HepG2 (cell line): Measurements from ENCODE around the gene ARL16. TPM values are rescaled to one million over a fixed set of nuclear protein-coding genes. Genes with fewer than 3 reads are reported as not detected.

ENCODE experiments used
- AFF4 ChIP-seq: sonication (generic); formaldehyde crosslinking; IDR thresholded peaks from 2 replicates; pipeline ENCODE4 v1.4.0; 2020; ENCODE audit warnings: missing genetic modification reagents
- AGO2 ChIP-seq: fragments of 200-400 bp; formaldehyde crosslinking; optimal IDR thresholded peaks from 2 replicates; pipeline ENCODE3; 2017; ENCODE audit warnings: mild to moderate bottlenecking, low read depth, low read length, moderate library complexity
- FOSL2 ChIP-seq: sonication (generic); formaldehyde crosslinking; IDR thresholded peaks from 2 replicates; pipeline ENCODE4 v1.4.0; 2020; ENCODE audit warnings: missing genetic modification reagents
- GABPA ChIP-seq, 2 experiments: IDR thresholded peaks; 2 replicates each; pipeline ENCODE4 v1.6.1; 2011 to 2016; ENCODE audit warnings: low read depth in 2 of 2, low read length in 1 of 2, missing biosample characterization in 1 of 2, missing genetic modification characterization in 1 of 2
- GABPB1 ChIP-seq: IDR thresholded peaks from 2 replicates; pipeline ENCODE4 v1.6.1; 2016; ENCODE audit warnings: mild to moderate bottlenecking, missing genetic modification reagents, moderate library complexity, missing compliant biosample characterization
- HDAC6 ChIP-seq: fragments of 200-600 bp; sonication (generic); IDR thresholded peaks from 2 replicates; pipeline ENCODE4 v1.7.0; 2017; ENCODE audit warnings: mild to moderate bottlenecking, antibody characterized with exemption, low read length, low read depth
- IRF1 ChIP-seq: sonication (generic); formaldehyde crosslinking; IDR thresholded peaks from 2 replicates; pipeline ENCODE4 v1.4.0; 2020; ENCODE audit warnings: low read depth, mild to moderate bottlenecking, missing genetic modification reagents
- MIER2 ChIP-seq: IDR thresholded peaks from 2 replicates; pipeline ENCODE4 v1.6.1; 2016; ENCODE audit warnings: missing biosample characterization, missing genetic modification reagents
- NFKBIZ ChIP-seq: IDR thresholded peaks from 2 replicates; pipeline ENCODE4 v1.6.1; 2018; ENCODE audit warnings: missing genetic modification reagents, missing compliant biosample characterization
- PRDM15 ChIP-seq: sonication (generic); formaldehyde crosslinking; IDR thresholded peaks from 2 replicates; pipeline ENCODE4 v1.4.0; 2020; ENCODE audit warnings: missing genetic modification reagents
- STAT5B ChIP-seq: sonication (generic); formaldehyde crosslinking; IDR thresholded peaks from 2 replicates; pipeline ENCODE4 v1.4.0; 2020; ENCODE audit warnings: missing genetic modification reagents
- TBX3 ChIP-seq: fragments of 450-650 bp; IDR thresholded peaks from 2 replicates; pipeline ENCODE4 v1.6.1; 2017; ENCODE audit warnings: antibody characterized with exemption, mild to moderate bottlenecking, inconsistent platforms, borderline replicate concordance
- ZBTB20 ChIP-seq: sonication (generic); formaldehyde crosslinking; IDR thresholded peaks from 2 replicates; pipeline ENCODE4 v1.8.1; 2023; ENCODE audit warnings: missing genetic modification reagents, low read depth, mild to moderate bottlenecking, borderline replicate concordance
- ZNF263 ChIP-seq: sonication (generic); formaldehyde crosslinking; IDR thresholded peaks from 2 replicates; pipeline ENCODE4 v1.4.0; 2020; ENCODE audit warnings: missing genetic modification reagents
- ZNF572 ChIP-seq: sonication (generic); formaldehyde crosslinking; IDR thresholded peaks from 2 replicates; pipeline ENCODE4 v1.5.1; 2020; ENCODE audit warnings: mild to moderate bottlenecking, missing genetic modification reagents
- ZSCAN29 ChIP-seq: sonication (generic); formaldehyde crosslinking; conservative IDR thresholded peaks from 2 replicates; pipeline ENCODE4 v1.4.0; 2020; ENCODE audit warnings: mild to moderate bottlenecking, missing genetic modification reagents
- polyA plus RNA-seq, 8 experiments: library from polyadenylated mRNA; depleted of rRNA in 3 of 8; stranded (reverse) in 7 of 8; unstranded in 1 of 8; fragments of >200 nt; fragmentation: Illumina TruSeq in 4 of 8; extraction: Trizol in 4 of 8; gene quantifications; 2 replicates each; pipeline versions ENCODE4 v1.2.1 to v1.2.3, GENCODE V29; 2011 to 2016; ENCODE audit warnings: low read depth in 4 of 8, missing spikeins in 1 of 8, mixed read lengths in 1 of 8; ENCODE audit not compliant: insufficient read depth in 1 of 8
- total RNA-seq, 5 experiments: library from RNA; depleted of rRNA; stranded (reverse); fragments of >200 nt; fragmentation: Illumina TruSeq; extraction: Trizol; gene quantifications; 2 replicates each; pipeline ENCODE4 v1.2.3, GENCODE V29; 2016; ENCODE audit warnings: low read depth in 1 of 5
- TF ChIP-seq, protein P1 (sequence below): IDR thresholded peaks from 2 replicates; pipeline ENCODE4 v1.6.1; 2016; ENCODE audit warnings: mild to moderate bottlenecking, missing biosample characterization, missing genetic modification reagents
- TF ChIP-seq, protein P2 (sequence below): sonication (generic); formaldehyde crosslinking; IDR thresholded peaks from 2 replicates; pipeline ENCODE4 v1.5.1; 2020; ENCODE audit warnings: missing genetic modification reagents, mild to moderate bottlenecking, borderline replicate concordance

The ARL16 gene
- total and polyA plus RNA-seq, 2 of the 13 experiments (the other 11 are each of a cell fraction or from before 2014, with no cell fraction given): 20.8 to 30.8 TPM

DNA sequence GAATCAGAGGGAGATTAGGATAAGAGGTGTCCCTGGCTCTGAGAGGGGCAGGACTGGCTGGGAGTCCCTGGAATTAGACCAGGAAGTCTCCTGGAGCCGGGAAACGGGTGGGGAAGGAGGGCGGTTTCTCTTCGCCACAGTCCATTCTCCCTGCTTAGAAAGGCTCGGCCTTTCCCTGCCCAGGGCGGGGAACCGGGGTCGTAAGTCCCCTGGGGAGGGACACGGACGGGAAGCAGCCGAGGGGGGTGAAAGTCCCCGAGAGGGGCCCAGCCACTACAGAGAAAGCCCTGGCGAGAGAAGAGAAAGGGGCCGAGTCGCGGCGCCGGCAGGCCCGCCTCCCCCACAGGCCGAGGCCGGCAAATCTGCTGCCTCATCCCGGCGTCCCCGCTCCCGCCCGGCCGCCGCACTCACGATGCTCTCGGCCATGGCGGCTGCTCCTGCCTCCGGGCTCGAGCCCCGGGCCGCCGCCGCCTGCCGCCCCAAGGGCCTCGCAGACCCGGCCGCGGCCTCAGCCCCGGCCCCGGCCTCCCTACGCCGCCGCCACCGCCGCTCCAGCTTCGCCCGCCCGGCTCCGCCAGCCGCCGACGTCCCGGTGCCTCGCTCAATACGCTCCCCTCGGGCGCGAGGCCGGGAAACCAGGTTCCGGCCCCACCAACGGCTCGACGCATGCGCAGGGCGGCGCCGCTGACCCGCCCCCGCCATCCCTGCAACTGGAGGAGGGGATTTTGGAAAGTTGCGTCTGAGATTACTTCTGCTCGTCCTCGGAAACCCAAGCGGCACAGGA, 46.9 kb downstream of the ARL16 start, which contains the start of the genes NPLOC4 and TSPAN10 (continued):
- TF ChIP-seq PRDM15 (CRISPR knock-in tag): peak; percentile 75; the same call in 1 of the 2 replicates
- no peak; the same call in 1 of the 2 replicates for TF ChIP-seq IRF1
- TF ChIP-seq ZNF263 (CRISPR knock-in tag): peak; percentile 65
- TF ChIP-seq FOSL2 (CRISPR knock-in tag): peak; percentile 69
- TF ChIP-seq HDAC6: no peak
- TF ChIP-seq ZBTB20 (CRISPR knock-in tag): no peak
- TF ChIP-seq, protein P1, sequence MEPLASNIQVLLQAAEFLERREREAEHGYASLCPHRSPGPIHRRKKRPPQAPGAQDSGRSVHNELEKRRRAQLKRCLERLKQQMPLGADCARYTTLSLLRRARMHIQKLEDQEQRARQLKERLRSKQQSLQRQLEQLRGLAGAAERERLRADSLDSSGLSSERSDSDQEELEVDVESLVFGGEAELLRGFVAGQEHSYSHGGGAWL (CRISPR knock-in tag): peak; percentile 84; the same call in 1 of the 2 replicates
- TF ChIP-seq ZSCAN29 (CRISPR knock-in tag): no peak
- no peak for TF ChIP-seq TBX3
- TF ChIP-seq STAT5B (CRISPR knock-in tag): 0 out of 2 replicates have a peak, but pooled peaks have one; percentile 83
- TF ChIP-seq ZNF572 (CRISPR knock-in tag): no peak
- 0 out of 2 replicates have a peak, but pooled peaks have one; percentile 61 for TF ChIP-seq AFF4 (CRISPR knock-in tag)
- peak; percentile 58 for TF ChIP-seq AGO2
- peak; percentile 44; the same call in 1 of the 2 replicates for TF ChIP-seq MIER2 (CRISPR knock-in tag)
- peak; percentile 87 for TF ChIP-seq GABPA (IDR thresholded peaks at IDR 0.05; ENCODE audit: low read depth, low read length)
- peak; percentile 84 for TF ChIP-seq GABPA (CRISPR knock-in tag; IDR thresholded peaks at IDR 0.05; ENCODE audit: low read depth)
- TF ChIP-seq, protein P2, sequence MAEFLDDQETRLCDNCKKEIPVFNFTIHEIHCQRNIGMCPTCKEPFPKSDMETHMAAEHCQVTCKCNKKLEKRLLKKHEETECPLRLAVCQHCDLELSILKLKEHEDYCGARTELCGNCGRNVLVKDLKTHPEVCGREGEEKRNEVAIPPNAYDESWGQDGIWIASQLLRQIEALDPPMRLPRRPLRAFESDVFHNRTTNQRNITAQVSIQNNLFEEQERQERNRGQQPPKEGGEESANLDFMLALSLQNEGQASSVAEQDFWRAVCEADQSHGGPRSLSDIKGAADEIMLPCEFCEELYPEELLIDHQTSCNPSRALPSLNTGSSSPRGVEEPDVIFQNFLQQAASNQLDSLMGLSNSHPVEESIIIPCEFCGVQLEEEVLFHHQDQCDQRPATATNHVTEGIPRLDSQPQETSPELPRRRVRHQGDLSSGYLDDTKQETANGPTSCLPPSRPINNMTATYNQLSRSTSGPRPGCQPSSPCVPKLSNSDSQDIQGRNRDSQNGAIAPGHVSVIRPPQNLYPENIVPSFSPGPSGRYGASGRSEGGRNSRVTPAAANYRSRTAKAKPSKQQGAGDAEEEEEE (CRISPR knock-in tag): no peak
- TF ChIP-seq NFKBIZ (CRISPR knock-in tag): peak; percentile 64; the same call in 1 of the 2 replicates
- TF ChIP-seq GABPB1: peak; percentile 95
